Esophagus squamous epithelium (tissue), 5 donors: Measurements from ENCODE around the gene HPSE2. TPM values are rescaled to one million over a fixed set of nuclear protein-coding genes. Genes with fewer than 3 reads are reported as not detected.

Source experiments
- DNase-seq: peaks from one replicate; lab custom pipeline; 2025; lab: John Stamatoyannopoulos, UW
- H3K27ac ChIP-seq, 4 donors: fragments of 200-600 bp; sonication (generic); one replicate each; pipeline ENCODE4 v1.5.1; 2016 to 2019; ENCODE audit warnings: mild to moderate bottlenecking in 1 of 4
- H3K27me3 ChIP-seq, 4 donors: fragments of 200-600 bp; sonication (generic); 1 replicate in 3 of 4; 2 replicates in 1 of 4; pipeline versions ENCODE4 v1.5.1 to v1.6.0; 2017 to 2021; ENCODE audit warnings: antibody characterized with exemption in 1 of 4
- H3K36me3 ChIP-seq, 3 donors: fragments of 200-600 bp; sonication (generic); one replicate each; pipeline ENCODE4 v1.5.1; 2016 to 2019
- H3K4me1 ChIP-seq, 3 donors: fragments of 200-600 bp; sonication (generic); one replicate each; pipeline ENCODE4 v1.5.1; 2017 to 2019
- H3K4me3 ChIP-seq, 4 donors: fragments of 200-600 bp; sonication (generic); 1 replicate in 3 of 4; 2 replicates in 1 of 4; pipeline ENCODE4 v1.5.1; 2016 to 2019; ENCODE audit warnings: mild to moderate bottlenecking in 2 of 4, moderate library complexity in 1 of 4
- H3K9me3 ChIP-seq, 3 donors: fragments of 200-600 bp; sonication (generic); one replicate each; pipeline ENCODE4 v1.5.1; 2016 to 2019
- CTCF ChIP-seq, 6 experiments: fragments of 450-650 bp in 4 of 6; fragments of 200-600 bp in 2 of 6; sonication (generic) in 2 of 6; IDR thresholded peaks; one replicate each; pipeline ENCODE4 v1.5.1; 2016 to 2019; ENCODE audit warnings: antibody characterized with exemption in 6 of 6, mild to moderate bottlenecking in 4 of 6, moderate library complexity in 4 of 6
- POLR2A ChIP-seq, 4 donors: fragments of 450-650 bp; IDR thresholded peaks; one replicate each; pipeline ENCODE4 v1.6.1; 2017; ENCODE audit warnings: antibody characterized with exemption in 4 of 4, mild to moderate bottlenecking in 4 of 4, moderate library complexity in 3 of 4
- WGBS, 2 donors: methylation state at CpG; one replicate each; pipeline ENCODE4 v1.1.5; 2018; 5-methylcytosine and 5-hydroxymethylcytosine counted together
- intact Hi-C: fragments of 100-400 bp; cut with DNase I; formaldehyde crosslinking; loops from one replicate; pipeline ENCODE4 v1.15.0; 2022
- total RNA-seq, 4 donors: library from RNA; depleted of rRNA; stranded (reverse); fragments of >200 nt; gene quantifications; one replicate each; pipeline ENCODE4 v1.1.0, GENCODE V29; 2016
- donor health status: DM: yes; HTN: yes; CAD: no.

Gene HPSE2
- total RNA-seq, 4 donors from 2014 or later, result 0.47 to 5.3 (median 2.6) TPM

GRCh38 chr10:99057936-99058690 lies 177.5 kb downstream of the HPSE2 start:
- WGBS, 2 donors, result 40 to 49% methylated on average over 4 of the region's 4 CpGs
- no peak overlapping the region for H3K27ac ChIP-seq
- intact Hi-C loops, result no loop called here
- no peak overlapping the region for H3K4me3 ChIP-seq
- H3K27me3 ChIP-seq, result no peaks in the 10 kb centered on the region
- TF ChIP-seq POLR2A (IDR thresholded peaks at IDR 0.05), result no peak
- no peak for TF ChIP-seq CTCF (IDR thresholded peaks at IDR 0.05)
- H3K36me3 ChIP-seq, result no peaks in the 10 kb centered on the region
- H3K4me1 ChIP-seq, result no peaks in the 10 kb centered on the region
- no peak for DNase-seq
- H3K9me3 ChIP-seq, result no peaks in the 10 kb centered on the region

GRCh38 chr10:99045671-99046070 lies 190.0 kb downstream of the HPSE2 start:
- Histone ChIP-seq H3K27me3 (no peaks in the 10 kb centered on the region), H3K36me3 (no peaks in the 10 kb centered on the region), H3K4me3 (no peak overlapping the region), H3K27ac (no peak overlapping the region), H3K9me3 (peaks cover 0 to 12% (median 0%) of the 10 kb centered on the region in 3 donors), H3K4me1 (no peaks in the 10 kb centered on the region)
- intact Hi-C loops, result no loop called here
- no peak for DNase-seq
- TF ChIP-seq POLR2A (IDR thresholded peaks at IDR 0.05) (no peak), CTCF (IDR thresholded peaks at IDR 0.05) (no peak)

GRCh38 chr10:99042051-99042771 lies 193.4 kb downstream of the HPSE2 start:
- Histone ChIP-seq H3K36me3 (no peaks in the 10 kb centered on the region), H3K9me3 (peaks cover 0 to 12% (median 0%) of the 10 kb centered on the region in 3 donors), H3K27ac (no peak overlapping the region), H3K27me3 (no peaks in the 10 kb centered on the region), H3K4me3 (no peak overlapping the region), H3K4me1 (no peaks in the 10 kb centered on the region)
- intact Hi-C loops, result no loop called here
- DNase-seq, result no peak
- WGBS, 2 donors, result 68 to 88% methylated on average over 4 of the region's 10 CpGs
- TF ChIP-seq POLR2A (IDR thresholded peaks at IDR 0.05), result no peak
- no peak for TF ChIP-seq CTCF (IDR thresholded peaks at IDR 0.05)

GRCh38 chr10:99041468-99041867 lies 194.2 kb downstream of the HPSE2 start:
- TF ChIP-seq CTCF (IDR thresholded peaks at IDR 0.05) (no peak), POLR2A (IDR thresholded peaks at IDR 0.05) (no peak)
- H3K27ac ChIP-seq, result no peak overlapping the region
- no peaks in the 10 kb centered on the region for H3K27me3 ChIP-seq
- no peaks in the 10 kb centered on the region for H3K36me3 ChIP-seq
- 84 to 93% methylated on average over 2 to 4 of the region's 4 CpGs for whole genome bisulfite sequencing, 2 donors
- intact Hi-C loops, result no loop called here
- H3K4me3 ChIP-seq, result no peak overlapping the region
- no peaks in the 10 kb centered on the region for H3K4me1 ChIP-seq
- DNase-seq, result no peak
- H3K9me3 ChIP-seq, result peaks cover 0 to 12% (median 0%) of the 10 kb centered on the region in 3 donors

- no peaks in the 10 kb centered on the region for H3K9me3 ChIP-seq
- TF ChIP-seq CTCF (IDR thresholded peaks at IDR 0.05) (no peak), POLR2A (IDR thresholded peaks at IDR 0.05) (no peak)
- DNase-seq, result no peak
- H3K4me3 ChIP-seq, result no peak overlapping the region
- no peaks in the 10 kb centered on the region for H3K27me3 ChIP-seq
- H3K27ac ChIP-seq, result no peak overlapping the region
- H3K36me3 ChIP-seq, result no peaks in the 10 kb centered on the region
- intact Hi-C loops, result no loop called here
- 90 to 92% methylated on average over 5 to 7 of the region's 9 CpGs for WGBS, 2 donors
- no peaks in the 10 kb centered on the region for H3K4me1 ChIP-seq
Measured at GRCh38 chr10:99013885-99014284, 221.8 kb downstream of the HPSE2 start.
